SK-N-MC (cell line): ENCODE measurements around the gene ATP5F1B.

Source experiments
- DNase-seq: peaks from one replicate; pipeline ENCODE4 v3.0.0-alpha.2; 2011; ENCODE audit warnings: low read depth, low spot score
- H3K27ac ChIP-seq: fragments of 200-600 bp; sonication (generic); 2 replicates; pipeline ENCODE4 v1.5.1; 2016; ENCODE audit warnings: mixed run types
- H3K36me3 ChIP-seq: fragments of 200-600 bp; sonication (generic); 2 replicates; pipeline ENCODE4 v1.6.1; 2017; ENCODE audit warnings: antibody characterized with exemption, low read length, mixed read lengths; ENCODE audit not compliant: insufficient read depth
- H3K4me3 ChIP-seq: fragments of 200-600 bp; sonication (generic); 2 replicates; pipeline ENCODE4 v1.5.1; 2016
- H3K9ac ChIP-seq: fragments of 200-600 bp; sonication (generic); 2 replicates; pipeline ENCODE4 v1.8.0; 2017; ENCODE audit warnings: mixed run types, mixed read lengths; ENCODE audit not compliant: insufficient read length
- H3K9me3 ChIP-seq: fragments of 200-600 bp; sonication (generic); 2 replicates; pipeline ENCODE4 v1.6.1; 2017; ENCODE audit warnings: low read depth, mild to moderate bottlenecking, antibody characterized with exemption, low read length, moderate library complexity, mixed read lengths
- EZH2 ChIP-seq: fragments of 200-600 bp; sonication (generic); IDR thresholded peaks from one replicate; pipeline ENCODE4 v1.6.1; 2017; ENCODE audit warnings: antibody characterized with exemption
- FOXP2 ChIP-seq: optimal IDR thresholded peaks from 2 replicates; pipeline ENCODE3; 2011; ENCODE audit warnings: mild to moderate bottlenecking, moderate library complexity; ENCODE audit not compliant: insufficient read depth; ENCODE audit errors: extremely low read length, control extremely low read depth
- POLR2AphosphoS5 ChIP-seq: IDR thresholded peaks from 2 replicates; pipeline ENCODE4 v1.6.1; 2012; ENCODE audit warnings: mild to moderate bottlenecking, low read depth, low read length, borderline replicate concordance

Gene ATP5F1B

DNA sequence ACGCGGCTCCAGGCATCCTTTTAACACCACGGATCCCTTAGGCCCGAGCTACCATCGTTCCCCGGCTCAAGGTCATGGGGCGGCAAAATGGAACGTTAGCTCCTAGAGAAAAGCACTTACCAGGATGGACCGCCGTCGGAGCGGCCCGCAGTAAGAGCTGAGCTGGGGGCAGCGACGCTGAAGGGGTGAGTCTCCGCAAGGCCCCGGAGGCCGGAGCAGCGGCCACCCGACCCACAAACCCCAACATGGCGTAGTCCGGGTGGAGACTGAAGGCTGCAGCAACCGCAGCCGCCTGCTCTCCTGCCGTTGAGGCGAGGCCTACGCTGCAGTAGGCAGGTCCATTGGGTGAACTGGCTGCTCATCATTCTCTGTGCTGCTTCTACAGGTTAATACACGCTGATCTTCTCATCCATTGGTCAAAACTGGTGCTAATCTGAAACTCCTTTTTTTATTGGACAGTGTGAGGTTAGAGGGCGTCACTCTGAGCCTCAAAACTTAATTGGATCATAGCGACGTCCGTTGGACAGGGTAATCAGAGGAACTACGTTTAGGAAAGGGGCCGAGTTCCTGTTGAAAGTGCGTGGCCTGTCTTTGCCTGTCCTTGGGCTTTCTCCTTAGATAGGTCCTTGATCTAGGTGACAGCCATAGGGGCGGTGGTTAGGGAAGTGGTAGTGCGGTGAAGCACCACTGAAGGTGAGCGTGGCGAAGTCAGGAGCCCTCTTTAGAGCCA lies at the start of gene ATP5F1B:
ATP5F1B (minus strand) TSS at position 268 of the 730 bp plus-strand sequence; CDS start at position 247, 21 bp downstream.
- H3K4me3 ChIP-seq: peak within 1 kb of the TSS; percentile 94
- peak within 1 kb of the TSS; percentile 97 for H3K9ac ChIP-seq
- TF ChIP-seq POLR2AphosphoS5 (peak; percentile 100), FOXP2 (no peak)
- peak; percentile 100 for DNase-seq
- peak within 1 kb of the TSS; percentile 91 for H3K27ac ChIP-seq
- H3K9me3 ChIP-seq: no peaks in the 10 kb centered on the region
- peaks cover 40% of the 10 kb centered on the region for H3K36me3 ChIP-seq

DNA sequence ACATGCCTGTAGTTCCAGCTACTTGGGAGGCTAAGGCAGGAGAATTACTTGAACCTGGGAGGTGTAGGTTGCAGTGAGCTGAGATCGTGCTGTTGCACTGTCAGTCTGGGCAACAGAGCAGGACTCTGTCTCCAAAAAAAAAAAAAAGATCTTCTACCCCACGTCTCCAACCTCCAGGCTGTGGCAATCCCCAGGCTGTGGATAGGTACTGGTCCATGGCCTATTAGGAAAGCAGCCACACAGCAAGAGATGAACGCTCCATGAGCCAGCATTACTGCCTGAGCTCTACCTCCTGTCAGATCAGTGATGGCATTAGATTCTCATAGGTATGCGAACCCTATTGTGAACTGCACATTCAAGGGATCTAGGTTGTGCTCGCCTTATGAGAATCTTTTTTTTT lies 48.4 kb upstream of the ATP5F1B start:
- H3K9me3 ChIP-seq: no peaks in the 10 kb centered on the region
- H3K9ac ChIP-seq: no peak overlapping the region
- H3K36me3 ChIP-seq: no peaks in the 10 kb centered on the region
- DNase-seq: no peak
- H3K4me3 ChIP-seq: no peak overlapping the region
- H3K27ac ChIP-seq: no peak overlapping the region
- no peak for TF ChIP-seq EZH2
- no peak for TF ChIP-seq FOXP2
- TF ChIP-seq POLR2AphosphoS5: no peak

DNA sequence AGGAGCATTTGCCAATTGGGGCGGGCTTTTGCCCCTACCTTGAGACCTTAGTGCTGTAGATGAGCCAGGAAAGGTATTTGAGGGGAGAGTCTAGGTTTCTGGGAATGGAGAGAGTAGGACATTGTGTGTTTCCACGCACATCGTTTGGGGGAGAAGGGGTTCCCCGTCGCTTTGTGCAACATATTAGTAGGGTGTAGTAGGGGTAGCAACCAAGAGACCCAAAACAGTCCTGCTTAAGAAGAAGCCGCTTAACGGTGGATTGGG lies 43.0 kb upstream of the ATP5F1B start:
- no peak for DNase-seq

DNA sequence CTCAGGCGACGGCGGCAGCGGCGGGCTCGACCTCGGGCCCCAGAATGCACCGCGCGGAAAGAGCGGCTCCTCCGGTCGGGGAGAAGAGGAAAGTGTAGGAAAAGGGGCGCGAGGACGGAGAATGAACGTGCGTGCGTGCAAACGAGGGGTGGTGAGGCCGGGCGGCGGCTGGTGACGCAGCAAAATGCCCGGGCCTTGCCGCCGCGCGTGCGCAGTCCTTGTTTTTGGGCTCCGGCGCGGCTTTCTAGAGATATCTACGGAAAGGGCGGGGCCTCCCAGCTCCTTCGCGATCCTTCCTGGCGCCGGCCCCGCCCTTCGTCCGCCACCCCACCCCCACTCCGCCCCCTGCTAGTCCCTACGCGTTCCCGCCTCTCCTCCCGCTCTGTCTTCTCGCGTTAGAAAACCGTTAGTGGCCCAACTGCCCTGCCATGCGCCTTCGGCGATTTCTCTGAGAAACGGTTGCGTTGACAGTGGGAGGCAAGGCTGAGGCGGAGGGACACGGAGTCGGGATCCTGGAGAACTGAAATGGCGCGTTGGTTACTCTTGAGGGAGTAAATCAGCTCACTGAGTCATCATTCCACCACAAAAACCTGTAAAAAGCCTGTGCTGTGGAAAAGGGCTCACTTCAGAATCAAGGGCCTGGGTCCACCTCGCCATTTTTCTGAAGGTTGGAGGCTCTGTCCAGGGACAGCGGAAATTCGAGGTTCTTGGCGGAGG lies 42.5 kb upstream of the ATP5F1B start, which contains the start of gene PTGES3:
PTGES3 (minus strand) TSS at position 156 of the 717 bp plus-strand sequence. CDS start 285 bp downstream, outside the sequence.
- Histone ChIP-seq H3K9ac (peak within 1 kb of the TSS; percentile 97), H3K27ac (peak within 1 kb of the TSS; percentile 100), H3K36me3 (peaks cover 26% of the 10 kb centered on the region; the same call in 1 of the 2 replicates), H3K4me3 (peak within 1 kb of the TSS; percentile 91), H3K9me3 (no peaks in the 10 kb centered on the region)
- TF ChIP-seq POLR2AphosphoS5 (peak; percentile 84), FOXP2 (no peak)
- DNase-seq: peak; percentile 87

More for the DNA sequence above, 43.0 kb upstream of the ATP5F1B start:
- no peaks in the 10 kb centered on the region for H3K9me3 ChIP-seq
- H3K9ac ChIP-seq: peak overlapping the region; percentile 97
- TF ChIP-seq FOXP2: no peak
- no peak for TF ChIP-seq POLR2AphosphoS5
- no peak for TF ChIP-seq EZH2
- H3K36me3 ChIP-seq: peaks cover 26% of the 10 kb centered on the region; the same call in 1 of the 2 replicates
- peak overlapping the region; percentile 100 for H3K27ac ChIP-seq
- H3K4me3 ChIP-seq: peak overlapping the region; percentile 91

DNA sequence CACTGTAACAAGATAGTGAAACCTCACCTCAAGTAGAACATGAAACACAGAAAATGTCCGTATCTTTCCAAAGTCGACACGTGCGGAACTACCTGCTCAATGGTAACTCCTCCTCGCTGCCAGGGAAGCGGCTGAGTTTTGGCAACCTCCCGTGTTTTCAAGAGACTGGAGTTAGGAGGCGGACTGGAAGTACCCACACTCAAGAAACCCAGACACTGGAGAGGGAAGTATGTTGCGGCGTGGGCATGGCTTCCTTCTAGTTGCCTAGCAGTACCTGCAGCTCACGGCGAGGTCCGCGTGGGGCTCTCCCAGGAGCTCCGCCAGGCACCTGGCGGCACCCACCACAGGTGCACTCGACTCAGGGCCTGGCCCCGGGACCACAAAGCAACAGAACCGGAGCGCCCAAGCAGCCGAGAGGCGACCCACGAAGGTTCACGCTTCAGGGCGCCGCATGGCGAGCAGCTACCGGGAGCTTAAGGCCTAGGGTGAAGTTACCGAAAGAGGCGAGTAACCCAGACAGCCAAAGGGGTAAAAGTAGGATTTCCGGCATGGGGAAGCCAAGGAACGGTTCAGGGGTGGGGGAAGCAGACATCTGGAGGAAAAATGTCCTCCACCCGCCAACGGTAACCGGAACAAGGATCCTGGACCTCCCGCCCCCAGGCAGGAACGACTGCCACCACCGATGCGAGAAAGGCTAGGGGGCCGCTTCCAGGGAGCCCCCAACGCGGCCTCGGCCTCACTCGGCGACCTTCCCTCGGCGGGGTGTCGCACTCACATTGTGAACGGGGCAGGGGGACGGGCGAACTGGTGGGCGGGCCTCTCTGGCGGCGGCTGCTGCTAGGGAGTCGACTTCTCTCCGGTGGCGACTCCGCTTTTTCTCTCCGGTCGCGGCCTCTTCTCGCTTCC lies 41.7 kb upstream of the ATP5F1B start:
- peak overlapping the region; percentile 91 for H3K4me3 ChIP-seq
- H3K27ac ChIP-seq: peak overlapping the region; percentile 99
- no peak for TF ChIP-seq POLR2AphosphoS5
- TF ChIP-seq EZH2: no peak
- TF ChIP-seq FOXP2: no peak
- H3K36me3 ChIP-seq: peaks cover 31% of the 10 kb centered on the region
- H3K9me3 ChIP-seq: no peaks in the 10 kb centered on the region
- DNase-seq: no peak
- H3K9ac ChIP-seq: peak overlapping the region; percentile 97

DNA sequence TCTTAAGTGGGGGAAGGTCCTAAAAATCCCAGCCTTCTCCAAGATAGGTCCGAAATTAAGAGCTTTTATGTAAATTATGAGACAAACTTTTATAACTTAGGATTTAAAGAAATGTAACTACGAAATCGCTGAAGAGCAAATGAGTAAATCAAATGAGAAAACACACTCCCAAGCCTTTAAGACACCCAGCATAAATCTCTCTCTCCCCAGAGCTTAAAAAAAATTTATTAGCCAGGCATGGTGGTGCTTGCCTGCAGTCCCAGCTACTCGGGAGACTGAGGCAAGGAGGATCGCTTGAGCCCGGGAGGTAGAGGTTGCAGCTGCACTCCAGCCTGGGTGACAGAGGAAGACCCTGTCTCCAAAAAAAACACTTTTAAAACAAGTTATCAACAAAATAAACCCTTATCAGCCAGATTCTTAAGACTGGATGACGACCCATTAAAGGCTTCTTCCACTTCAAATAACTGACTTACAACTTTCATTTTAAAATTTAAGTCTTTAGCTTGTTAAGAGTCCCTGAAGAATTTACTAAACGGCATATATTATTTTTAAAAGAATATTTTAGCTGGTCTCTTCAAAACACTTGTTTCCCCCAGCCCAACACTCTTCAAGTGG lies 39.1 kb upstream of the ATP5F1B start:
- Histone ChIP-seq H3K9me3 (no peaks in the 10 kb centered on the region), H3K9ac (peak overlapping the region; percentile 69), H3K27ac (peak overlapping the region; percentile 99), H3K36me3 (peaks cover 50% of the 10 kb centered on the region), H3K4me3 (peak overlapping the region; percentile 91)
- DNase-seq: no peak
- no peak; the same call in 1 of the 2 replicates for TF ChIP-seq POLR2AphosphoS5
- no peak for TF ChIP-seq FOXP2
- no peak for TF ChIP-seq EZH2

DNA sequence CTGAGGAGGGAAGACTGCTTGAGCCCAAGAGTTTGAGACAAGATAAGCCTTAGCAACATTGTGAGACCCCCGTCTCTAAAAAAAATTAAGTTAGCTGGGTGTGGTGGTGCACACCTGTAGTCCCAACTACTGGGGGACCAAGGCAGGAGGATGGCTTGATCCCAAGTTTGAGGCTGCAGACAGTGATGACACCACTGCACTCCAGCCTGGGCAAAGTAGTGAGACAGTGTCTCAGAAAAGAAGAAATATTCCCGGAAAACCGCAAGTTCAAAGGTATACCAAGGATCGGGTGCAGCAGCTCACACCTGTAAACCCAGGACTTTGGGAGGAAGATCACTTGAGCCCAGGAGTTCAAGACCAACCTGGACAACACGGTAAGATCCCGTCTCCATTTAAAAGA lies 36.5 kb upstream of the ATP5F1B start:
- TF ChIP-seq POLR2AphosphoS5 (no peak), EZH2 (no peak), FOXP2 (no peak)
- Histone ChIP-seq H3K4me3 (no peak overlapping the region), H3K36me3 (peaks cover 73% of the 10 kb centered on the region), H3K9me3 (no peaks in the 10 kb centered on the region), H3K27ac (peak overlapping the region; percentile 39; the same call in 1 of the 2 replicates), H3K9ac (no peak overlapping the region)
- no peak for DNase-seq
